Activated CD8-positive, alpha-beta memory T cell treated with anti-CD3 and anti-CD28 coated beads, Interleukin-2, amount 50 U/mL, for 24 hours (primary cell): ENCODE results near the gene HSF2BP.
"Not testable (repeated sequence)": the region's sequence is repeated elsewhere in the genome, so short reads cannot be mapped to it uniquely, and the experiment has no call there.

Source experiments
- DNase-seq: peaks from one replicate; pipeline ENCODE4 v3.0.0-alpha.2; 2020; ENCODE audit errors: extremely low read depth

The HSF2BP gene

GRCh38 chr21:43516860-43517627, 142.2 kb downstream of the HSF2BP start:
- DNase-seq, result not testable (repeated sequence)

- DNase-seq, result not testable (repeated sequence)
These were observed 142.9 kb downstream of the HSF2BP start for GRCh38 chr21:43516295-43516847.

- not testable (repeated sequence) for DNase-seq
These were observed 144.5 kb downstream of the HSF2BP start for GRCh38 chr21:43514834-43515233.

- DNase-seq, result not testable (repeated sequence)
These were observed 146.3 kb downstream of the HSF2BP start for GRCh38 chr21:43513023-43513422.

- not testable (repeated sequence) for DNase-seq
These were observed 148.1 kb downstream of the HSF2BP start for GRCh38 chr21:43511209-43511608.

GRCh38 chr21:43510669-43511068, 148.6 kb downstream of the HSF2BP start:
- DNase-seq, result not testable (repeated sequence)

- not testable (repeated sequence) for DNase-seq
These were observed 155.4 kb downstream of the HSF2BP start for GRCh38 chr21:43503892-43504291.

- not testable (repeated sequence) for DNase-seq
These were observed 156.1 kb downstream of the HSF2BP start for GRCh38 chr21:43503075-43503750.

GRCh38 chr21:43502407-43503071, 156.7 kb downstream of the HSF2BP start:
- DNase-seq, result not testable (repeated sequence)

- DNase-seq, result not testable (repeated sequence)
These were observed 160.4 kb downstream of the HSF2BP start for GRCh38 chr21:43498924-43499323.

- DNase-seq, result not testable (repeated sequence)
These were observed 161.2 kb downstream of the HSF2BP start for GRCh38 chr21:43498065-43498464.

- not testable (repeated sequence) for DNase-seq
These were observed 164.8 kb downstream of the HSF2BP start for GRCh38 chr21:43494279-43495012.

- DNase-seq, result not testable (repeated sequence)
These were observed 165.8 kb downstream of the HSF2BP start for GRCh38 chr21:43493471-43493870.

GRCh38 chr21:43488235-43488634, 171.1 kb downstream of the HSF2BP start:
- not testable (repeated sequence) for DNase-seq

- not testable (repeated sequence) for DNase-seq
These were observed 173.2 kb downstream of the HSF2BP start for GRCh38 chr21:43486051-43486450.

- not testable (repeated sequence) for DNase-seq
These were observed 174.3 kb downstream of the HSF2BP start for GRCh38 chr21:43485016-43485415.

- DNase-seq, result not testable (repeated sequence)
These were observed 180.1 kb downstream of the HSF2BP start for GRCh38 chr21:43479197-43479596.
